ENCODE results near the gene SMIM33. TPM values are rescaled to one million over a fixed set of nuclear protein-coding genes. Genes with fewer than 3 reads are reported as not detected.
"Not testable (repeated sequence)": the region's sequence is repeated elsewhere in the genome, so short reads cannot be mapped to it uniquely, and the experiment has no call there.

SMIM33 gene
- polyA plus RNA-seq, 1 donor from 2014 or later = not detected

- Histone ChIP-seq H3K27me3 (ENCODE audit: insufficient read depth, low read depth, low read length) (no peaks in the 10 kb centered on the region), H3K79me2 (replicated peaks; ENCODE audit: insufficient read depth, low read length) (no peaks in the 10 kb centered on the region), H3K36me3 (ENCODE audit: insufficient read depth, low read length) (no peaks in the 10 kb centered on the region), H3K9ac (ENCODE audit: low read length) (no peak overlapping the region), H3F3A (ENCODE audit: insufficient read depth, low read length, poor library complexity, severe bottlenecking) (no peaks in the 10 kb centered on the region), H3K27ac (ENCODE audit: low read length) (no peak overlapping the region), H4K20me1 (ENCODE audit: insufficient read depth) (no peaks in the 10 kb centered on the region), H3K4me2 (ENCODE audit: low read length) (no peak overlapping the region), H3K9me3 (ENCODE audit: low read length) (no peaks in the 10 kb centered on the region), H3K4me3 (ENCODE audit: low read length) (no peak overlapping the region), H2AFZ (ENCODE audit: low read depth, low read length) (no peak overlapping the region), H3K9me2 (ENCODE audit: insufficient read depth, low read length) (no peaks in the 10 kb centered on the region)
- TF ChIP-seq TAF1 (IDR thresholded peaks at IDR 0.05; ENCODE audit: low read depth) = no peak
Observed at GRCh38 chr5:139495638-139496435, 25.0 kb downstream of the SMIM33 start.

- Histone ChIP-seq H3K27ac (ENCODE audit: low read length) (no peak overlapping the region), H3K4me3 (ENCODE audit: low read length) (no peak overlapping the region), H3K9ac (ENCODE audit: low read length) (no peak overlapping the region), H3K27me3 (ENCODE audit: insufficient read depth, low read depth, low read length) (no peaks in the 10 kb centered on the region), H2AFZ (ENCODE audit: low read depth, low read length) (no peak overlapping the region), H3K9me2 (ENCODE audit: insufficient read depth, low read length) (no peaks in the 10 kb centered on the region), H3K36me3 (ENCODE audit: insufficient read depth, low read length) (no peaks in the 10 kb centered on the region), H3K79me2 (replicated peaks; ENCODE audit: insufficient read depth, low read length) (no peaks in the 10 kb centered on the region), H3F3A (ENCODE audit: insufficient read depth, low read length, poor library complexity, severe bottlenecking) (no peaks in the 10 kb centered on the region), H3K4me2 (ENCODE audit: low read length) (no peak overlapping the region), H3K9me3 (ENCODE audit: low read length) (no peaks in the 10 kb centered on the region), H4K20me1 (ENCODE audit: insufficient read depth) (no peaks in the 10 kb centered on the region)
- no peak for TF ChIP-seq TAF1 (IDR thresholded peaks at IDR 0.05; ENCODE audit: low read depth)
- no peak for TF ChIP-seq MXI1 (conservative IDR thresholded peaks at IDR 0.05; ENCODE audit: poor library complexity, severe bottlenecking)
- TF ChIP-seq EZH2 (IDR thresholded peaks at IDR 0.05; ENCODE audit: borderline replicate concordance, insufficient read depth, low read length, poor library complexity, severe bottlenecking) = no peak
- no peak for TF ChIP-seq REST (IDR thresholded peaks at IDR 0.05; ENCODE audit: borderline replicate concordance)
- no peak for TF ChIP-seq EP300 (conservative IDR thresholded peaks at IDR 0.05; ENCODE audit: poor library complexity, severe bottlenecking)
- no peak for TF ChIP-seq POLR2AphosphoS5 (IDR thresholded peaks at IDR 0.05)
- TF ChIP-seq CTCF (IDR thresholded peaks at IDR 0.05; ENCODE audit: poor library complexity, severe bottlenecking) = no peak
- TF ChIP-seq RAD21 (conservative IDR thresholded peaks at IDR 0.05) = no peak
- no peak for TF ChIP-seq SMC3 (conservative IDR thresholded peaks at IDR 0.05; ENCODE audit: poor library complexity)
Observed at GRCh38 chr5:139501381-139501780, 30.6 kb downstream of the SMIM33 start.

- not testable (repeated sequence) for H3K4me3 ChIP-seq (ENCODE audit: low read length); H4K20me1 ChIP-seq (ENCODE audit: insufficient read depth); H3K36me3 ChIP-seq (ENCODE audit: insufficient read depth, low read length); H3K9ac ChIP-seq (ENCODE audit: low read length); H3K9me3 ChIP-seq (ENCODE audit: low read length); H3K79me2 ChIP-seq (replicated peaks; ENCODE audit: insufficient read depth, low read length); H2AFZ ChIP-seq (ENCODE audit: low read depth, low read length); H3K27me3 ChIP-seq (ENCODE audit: insufficient read depth, low read depth, low read length); H3K9me2 ChIP-seq (ENCODE audit: insufficient read depth, low read length); H3K4me2 ChIP-seq (ENCODE audit: low read length); H3F3A ChIP-seq (ENCODE audit: insufficient read depth, low read length, poor library complexity, severe bottlenecking); H3K27ac ChIP-seq (ENCODE audit: low read length)
Observed at GRCh38 chr5:139503036-139503817, 32.4 kb downstream of the SMIM33 start.

GRCh38 chr5:139503879-139504278, 33.1 kb downstream of the SMIM33 start:
- not testable (repeated sequence) for H3K79me2 ChIP-seq (replicated peaks; ENCODE audit: insufficient read depth, low read length); H3K27ac ChIP-seq (ENCODE audit: low read length); H3K9me2 ChIP-seq (ENCODE audit: insufficient read depth, low read length); H3K9me3 ChIP-seq (ENCODE audit: low read length); H3K36me3 ChIP-seq (ENCODE audit: insufficient read depth, low read length); H3K9ac ChIP-seq (ENCODE audit: low read length); H2AFZ ChIP-seq (ENCODE audit: low read depth, low read length); H3K4me3 ChIP-seq (ENCODE audit: low read length); H3F3A ChIP-seq (ENCODE audit: insufficient read depth, low read length, poor library complexity, severe bottlenecking); H4K20me1 ChIP-seq (ENCODE audit: insufficient read depth); H3K27me3 ChIP-seq (ENCODE audit: insufficient read depth, low read depth, low read length); H3K4me2 ChIP-seq (ENCODE audit: low read length)
